Adrenal gland (tissue), 5 donors: Measurements from ENCODE around the gene GP1BA.

ENCODE experiments used
- CTCF ChIP-seq, 6 experiments: fragments of 450-650 bp in 4 of 6; fragments of 200-600 bp in 2 of 6; sonication (generic) in 1 of 6; IDR thresholded peaks; 1 replicate in 5 of 6; 2 replicates in 1 of 6; pipeline versions ENCODE4 v1.5.1 to v1.8.0; 2016 to 2021; ENCODE audit warnings: antibody characterized with exemption in 6 of 6, mild to moderate bottlenecking in 2 of 6, moderate library complexity in 1 of 6
- POLR2A ChIP-seq, 2 donors: fragments of 450-650 bp; IDR thresholded peaks; one replicate each; pipeline ENCODE4 v1.6.1; 2017; ENCODE audit warnings: antibody characterized with exemption in 2 of 2, mild to moderate bottlenecking in 2 of 2, moderate library complexity in 1 of 2
- donor health status: DM: no; HTN: no; CAD: no.

GRCh38 chr17:4892499-4893221, 39.4 kb upstream of the GP1BA start:
- TF ChIP-seq POLR2A (IDR thresholded peaks at IDR 0.05) (no peak), CTCF (IDR thresholded peaks at IDR 0.05) (no peak)
